ENCODE measurements around the gene USP10.
A peak's percentile ranks its signal among the peaks of the same experiment; 100 is the strongest.

USP10 gene

GRCh38 chr16:84683691-84684591, 15.9 kb upstream of the USP10 start:
- H3K9me3 ChIP-seq (ENCODE audit: insufficient read depth, low read depth, low read length), result no peaks in the 10 kb centered on the region
- H3K18ac ChIP-seq (ENCODE audit: low read length), result no peak overlapping the region
- H2AK5ac ChIP-seq (ENCODE audit: low read length), result no peak overlapping the region
- no peak overlapping the region for H4K91ac ChIP-seq (ENCODE audit: low read depth, low read length)
- H3K4ac ChIP-seq (ENCODE audit: low read depth, low read length), result no peak overlapping the region
- peaks cover 0 to 3% of the 10 kb centered on the region in 2 experiments for H3K4me1 ChIP-seq (ENCODE audit: control insufficient read depth in 1 of 2, insufficient read depth in 2 of 2, low read length in 2 of 2)
- H2BK5ac ChIP-seq (ENCODE audit: low read depth, low read length, poor library complexity), result no peak overlapping the region
- no peaks in the 10 kb centered on the region for H3K27me3 ChIP-seq (ENCODE audit: insufficient read depth, low read length)
- no peak overlapping the region for H2AFZ ChIP-seq (ENCODE audit: insufficient read depth, low read length, poor library complexity)
- no peak overlapping the region for H3K14ac ChIP-seq (ENCODE audit: low read length)
- no peak overlapping the region for H4K8ac ChIP-seq (ENCODE audit: low read depth, low read length)
- H2BK12ac ChIP-seq (ENCODE audit: low read length), result no peak overlapping the region
- H4K12ac ChIP-seq (ENCODE audit: low read depth, low read length), result no peak overlapping the region
- no peak overlapping the region for H2BK120ac ChIP-seq (ENCODE audit: insufficient read depth, low read length, poor library complexity)
- no peaks in the 10 kb centered on the region for H3K36me3 ChIP-seq (ENCODE audit: control insufficient read depth in 1 of 2, insufficient read depth in 2 of 2, low read length in 2 of 2)
- no CpG with 5 or more reads among the region's 15 CpGs for WGBS (ENCODE audit: extremely low coverage, insufficient coverage, insufficient read length)
- no peak overlapping the region for H3K4me2 ChIP-seq (ENCODE audit: low read length)
- no peak overlapping the region for H3K23ac ChIP-seq (ENCODE audit: low read length)
- H3K27ac ChIP-seq (ENCODE audit: low read depth, low read length), result no peak overlapping the region
- H3K4me3 ChIP-seq (ENCODE audit: low read depth, low read length), result no peak overlapping the region
- no peaks in the 10 kb centered on the region for H3K79me1 ChIP-seq (ENCODE audit: low read length)
- H3K9ac ChIP-seq (ENCODE audit: low read length), result no peak overlapping the region
- no peaks in the 10 kb centered on the region for H3K79me2 ChIP-seq (ENCODE audit: control insufficient read depth, insufficient read depth, low read length, poor library complexity)
- DNase-seq, result peak; percentile 91 to 95

DNA sequence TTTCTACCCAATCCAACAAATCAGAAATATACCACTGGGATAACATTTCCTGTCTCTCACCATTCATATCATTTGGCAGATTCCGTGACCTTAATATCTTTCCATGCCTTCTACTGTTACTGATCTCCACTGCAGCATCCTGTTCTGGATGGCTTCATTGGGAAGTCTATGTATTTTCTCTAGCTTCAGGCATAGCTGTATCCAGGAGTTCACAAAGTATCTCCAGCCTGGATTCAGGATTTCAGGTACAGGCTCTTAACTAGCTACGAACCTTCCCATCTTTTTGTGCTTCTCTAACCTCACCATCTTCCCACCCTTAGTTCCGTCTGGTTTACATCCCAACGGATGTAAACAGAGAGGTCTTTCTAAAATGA, 15.2 kb upstream of the USP10 start:
- Histone ChIP-seq H2BK120ac (ENCODE audit: insufficient read depth, low read length, poor library complexity) (no peak overlapping the region), H3K4me2 (ENCODE audit: low read length) (no peak overlapping the region), H4K8ac (ENCODE audit: low read depth, low read length) (no peak overlapping the region), H2AFZ (ENCODE audit: insufficient read depth, low read length, poor library complexity) (no peak overlapping the region), H3K23ac (ENCODE audit: low read length) (no peak overlapping the region), H4K12ac (ENCODE audit: low read depth, low read length) (no peak overlapping the region), H3K27me3 (ENCODE audit: insufficient read depth, low read length) (no peaks in the 10 kb centered on the region), H3K4ac (ENCODE audit: low read depth, low read length) (no peak overlapping the region), H3K79me1 (ENCODE audit: low read length) (no peaks in the 10 kb centered on the region), H3K4me1 (ENCODE audit: control insufficient read depth in 1 of 2, insufficient read depth in 2 of 2, low read length in 2 of 2) (peaks cover 0 to 3% of the 10 kb centered on the region in 2 experiments), H3K14ac (ENCODE audit: low read length) (no peak overlapping the region), H3K27ac (ENCODE audit: low read depth, low read length) (no peak overlapping the region), H2BK12ac (ENCODE audit: low read length) (no peak overlapping the region), H2AK5ac (ENCODE audit: low read length) (no peak overlapping the region), H3K36me3 (ENCODE audit: control insufficient read depth in 1 of 2, insufficient read depth in 2 of 2, low read length in 2 of 2) (no peaks in the 10 kb centered on the region), H3K79me2 (ENCODE audit: control insufficient read depth, insufficient read depth, low read length, poor library complexity) (no peaks in the 10 kb centered on the region), H4K91ac (ENCODE audit: low read depth, low read length) (no peak overlapping the region), H2BK5ac (ENCODE audit: low read depth, low read length, poor library complexity) (no peak overlapping the region), H3K18ac (ENCODE audit: low read length) (no peak overlapping the region), H3K9me3 (ENCODE audit: insufficient read depth, low read depth, low read length) (no peaks in the 10 kb centered on the region), H3K9ac (ENCODE audit: low read length) (no peak overlapping the region), H3K4me3 (ENCODE audit: low read depth, low read length) (no peak overlapping the region)
- no peak for DNase-seq
- WGBS (ENCODE audit: extremely low coverage, insufficient coverage, insufficient read length), result no CpG with 5 or more reads among the region's 4 CpGs

- H3K36me3 ChIP-seq (ENCODE audit: control insufficient read depth in 1 of 2, insufficient read depth in 2 of 2, low read length in 2 of 2), result no peaks in the 10 kb centered on the region
Observed at GRCh38 chr16:84685210-84685609, 14.6 kb upstream of the USP10 start.

DNA sequence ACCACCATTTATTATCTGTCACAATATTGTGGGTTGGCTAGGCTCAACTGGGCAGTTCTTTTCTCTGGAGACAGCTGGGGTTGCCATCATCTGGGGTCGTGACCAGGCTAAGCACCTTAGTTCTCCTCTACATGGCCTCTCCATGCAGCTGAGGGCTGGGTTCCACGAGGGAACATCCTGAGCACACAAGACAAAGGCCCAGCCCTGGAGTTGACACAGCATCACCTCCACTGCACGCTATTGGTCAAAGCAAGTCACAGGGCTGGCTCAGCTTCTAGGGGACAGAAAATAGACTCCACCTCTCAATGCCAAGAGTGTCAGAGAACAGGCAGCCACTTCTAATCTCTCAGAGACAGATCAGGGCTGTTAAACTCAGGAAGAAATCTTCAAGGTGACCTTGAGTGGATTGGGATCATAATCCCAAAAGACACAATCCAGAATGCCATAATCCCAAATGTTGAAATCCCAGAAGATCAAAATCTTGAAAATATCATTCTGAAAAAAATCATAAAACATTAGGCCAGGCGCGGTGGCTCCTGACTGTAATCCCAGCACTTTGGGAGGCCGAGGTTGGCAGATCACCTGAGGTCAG, 13.0 kb upstream of the USP10 start:
- H3K36me3 ChIP-seq (ENCODE audit: control insufficient read depth in 1 of 2, insufficient read depth in 2 of 2, low read length in 2 of 2), result no peaks in the 10 kb centered on the region

More at GRCh38 chr16:84685210-84685609, 14.6 kb upstream of the USP10 start:
- H4K91ac ChIP-seq (ENCODE audit: low read depth, low read length), result no peak overlapping the region
- DNase-seq, result no peak
- no peak overlapping the region for H3K14ac ChIP-seq (ENCODE audit: low read length)
- H3K18ac ChIP-seq (ENCODE audit: low read length), result no peak overlapping the region
- no peak overlapping the region for H3K9ac ChIP-seq (ENCODE audit: low read length)
- no peak overlapping the region for H3K4me2 ChIP-seq (ENCODE audit: low read length)
- H2BK120ac ChIP-seq (ENCODE audit: insufficient read depth, low read length, poor library complexity), result no peak overlapping the region
- H3K27me3 ChIP-seq (ENCODE audit: insufficient read depth, low read length), result no peaks in the 10 kb centered on the region
- H3K4me1 ChIP-seq (ENCODE audit: control insufficient read depth in 1 of 2, insufficient read depth in 2 of 2, low read length in 2 of 2), result peaks cover 0 to 3% of the 10 kb centered on the region in 2 experiments
- H4K8ac ChIP-seq (ENCODE audit: low read depth, low read length), result no peak overlapping the region
- H2BK12ac ChIP-seq (ENCODE audit: low read length), result no peak overlapping the region
- WGBS (ENCODE audit: extremely low coverage, insufficient coverage, insufficient read length), result no CpG with 5 or more reads among the region's 8 CpGs
- no peak overlapping the region for H3K4ac ChIP-seq (ENCODE audit: low read depth, low read length)
- no peak overlapping the region for H2BK5ac ChIP-seq (ENCODE audit: low read depth, low read length, poor library complexity)
- H3K9me3 ChIP-seq (ENCODE audit: insufficient read depth, low read depth, low read length), result no peaks in the 10 kb centered on the region
- no peak overlapping the region for H3K23ac ChIP-seq (ENCODE audit: low read length)
- no peak overlapping the region for H3K4me3 ChIP-seq (ENCODE audit: low read depth, low read length)
- no peak overlapping the region for H2AK5ac ChIP-seq (ENCODE audit: low read length)
- no peak overlapping the region for H2AFZ ChIP-seq (ENCODE audit: insufficient read depth, low read length, poor library complexity)
- no peak overlapping the region for H4K12ac ChIP-seq (ENCODE audit: low read depth, low read length)
- no peaks in the 10 kb centered on the region for H3K79me1 ChIP-seq (ENCODE audit: low read length)
- H3K79me2 ChIP-seq (ENCODE audit: control insufficient read depth, insufficient read depth, low read length, poor library complexity), result no peaks in the 10 kb centered on the region
- H3K27ac ChIP-seq (ENCODE audit: low read depth, low read length), result no peak overlapping the region

More for the DNA sequence above, 13.0 kb upstream of the USP10 start:
- Histone ChIP-seq H2AK5ac (ENCODE audit: low read length) (peak overlapping the region; percentile 81), H4K12ac (ENCODE audit: low read depth, low read length) (no peak overlapping the region), H3K4ac (ENCODE audit: low read depth, low read length) (no peak overlapping the region), H3K4me2 (ENCODE audit: low read length) (no peak overlapping the region), H3K23ac (ENCODE audit: low read length) (no peak overlapping the region), H3K9ac (ENCODE audit: low read length) (no peak overlapping the region), H3K79me1 (ENCODE audit: low read length) (no peaks in the 10 kb centered on the region), H3K27me3 (ENCODE audit: insufficient read depth, low read length) (no peaks in the 10 kb centered on the region), H2AFZ (ENCODE audit: insufficient read depth, low read length, poor library complexity) (no peak overlapping the region), H3K14ac (ENCODE audit: low read length) (no peak overlapping the region), H2BK5ac (ENCODE audit: low read depth, low read length, poor library complexity) (no peak overlapping the region), H3K18ac (ENCODE audit: low read length) (no peak overlapping the region), H3K79me2 (ENCODE audit: control insufficient read depth, insufficient read depth, low read length, poor library complexity) (no peaks in the 10 kb centered on the region), H2BK120ac (ENCODE audit: insufficient read depth, low read length, poor library complexity) (no peak overlapping the region), H3K4me3 (ENCODE audit: low read depth, low read length) (no peak overlapping the region), H2BK12ac (ENCODE audit: low read length) (no peak overlapping the region), H3K27ac (ENCODE audit: low read depth, low read length) (no peak overlapping the region), H4K91ac (ENCODE audit: low read depth, low read length) (no peak overlapping the region), H4K8ac (ENCODE audit: low read depth, low read length) (peak overlapping the region; percentile 31), H3K9me3 (ENCODE audit: insufficient read depth, low read depth, low read length) (no peaks in the 10 kb centered on the region), H3K4me1 (ENCODE audit: control insufficient read depth in 1 of 2, insufficient read depth in 2 of 2, low read length in 2 of 2) (peaks cover 0 to 3% of the 10 kb centered on the region in 2 experiments)
- DNase-seq, result no peak
- WGBS (ENCODE audit: extremely low coverage, insufficient coverage, insufficient read length), result no CpG with 5 or more reads among the region's 6 CpGs

Measured in trophoblast cell (in vitro differentiated cells and primary cell).